Measurements from ENCODE around the gene CNTF.

Gene CNTF

DNA sequence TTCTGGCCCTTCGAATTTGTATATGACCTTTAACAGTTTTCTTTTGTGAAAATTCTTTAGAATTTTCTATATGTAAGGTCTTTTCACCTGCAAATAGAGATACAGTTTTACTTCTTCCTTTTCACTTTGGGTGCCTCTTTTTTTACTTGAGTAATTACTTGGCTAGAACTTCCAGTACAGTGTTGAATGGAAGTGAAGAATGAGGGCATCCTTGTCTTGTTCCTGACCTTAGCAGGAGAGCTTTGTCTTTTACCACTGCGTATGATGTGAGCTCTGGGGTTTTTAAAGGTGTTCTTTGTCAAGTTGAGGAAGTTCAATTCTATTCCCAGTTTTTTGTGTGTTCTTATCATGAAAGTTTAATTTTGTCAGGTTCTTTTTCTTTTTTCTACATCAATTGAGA lies 22.0 kb upstream of the CNTF start:
- DNase-seq (ENCODE audit: low spot score) = no peak
- POLR2A ChIA-PET (ENCODE audit: low non-redundant PET) = no interaction called here
- CTCF ChIA-PET = interaction anchor here (0.6 kb wide), 1 partner anchor 10 kb away, joined by 4 read pairs; no protein-coding TSS in a partner anchor
- no peak for TF ChIP-seq CTCF (conservative IDR thresholded peaks at IDR 0.05; ENCODE audit: low read depth)
- no peak overlapping the region for H3K27ac ChIP-seq

- no peak for TF ChIP-seq CTCF (conservative IDR thresholded peaks at IDR 0.05; ENCODE audit: low read depth)
- ChIA-PET POLR2A (ENCODE audit: low non-redundant PET) (no interaction called here), CTCF (interaction anchor here (0.6 kb wide), 3 partner anchors 293 to 930 kb away, joined by 3 read pairs; no protein-coding TSS in a partner anchor)
- H3K27ac ChIP-seq = no peak overlapping the region
- DNase-seq (ENCODE audit: low spot score) = no peak
Measured at GRCh38 chr11:58606930-58607714, 15.3 kb upstream of the CNTF start.

DNA sequence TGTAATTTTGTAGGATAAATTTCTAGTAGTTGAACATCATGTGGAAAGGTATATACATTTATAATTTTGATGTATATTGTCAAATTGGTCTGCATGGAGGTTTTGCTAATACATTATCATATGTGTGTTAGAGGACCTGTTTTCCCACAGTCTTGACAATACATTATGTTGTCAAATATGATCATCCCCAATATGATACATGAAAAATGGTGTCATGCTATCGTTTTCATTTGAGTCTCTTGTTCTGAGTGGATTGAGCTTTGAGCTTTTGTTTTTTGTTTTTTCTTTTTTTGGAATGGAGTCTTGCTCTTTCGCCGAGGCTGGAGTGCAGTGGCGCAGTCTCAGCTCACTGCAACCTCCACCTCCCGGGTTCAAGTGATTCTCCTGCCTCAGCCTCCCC lies 14.1 kb upstream of the CNTF start:
- no peak for DNase-seq (ENCODE audit: low spot score)
- ChIA-PET CTCF (no interaction called here), POLR2A (ENCODE audit: low non-redundant PET) (no interaction called here)
- TF ChIP-seq CTCF (conservative IDR thresholded peaks at IDR 0.05; ENCODE audit: low read depth) = no peak
- no peak overlapping the region for H3K27ac ChIP-seq

DNA sequence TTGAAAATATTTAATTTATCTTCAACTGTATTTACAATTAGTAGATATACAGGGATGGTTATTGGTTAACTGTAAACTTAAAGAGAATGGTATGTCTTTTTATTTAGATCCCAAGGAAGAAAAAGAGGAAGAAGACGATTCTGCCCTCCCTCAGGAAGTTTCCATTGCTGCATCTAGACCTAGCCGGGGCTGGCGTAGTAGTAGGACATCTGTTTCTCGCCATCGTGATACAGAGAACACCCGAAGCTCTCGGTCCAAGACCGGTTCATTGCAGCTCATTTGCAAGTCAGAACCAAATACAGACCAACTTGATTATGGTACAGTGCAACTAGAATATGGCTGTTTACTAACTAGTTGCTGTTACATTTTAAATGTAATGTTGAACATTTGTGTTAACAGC lies 12.7 kb upstream of the CNTF start:
- no peak for DNase-seq (ENCODE audit: low spot score)
- TF ChIP-seq CTCF (conservative IDR thresholded peaks at IDR 0.05; ENCODE audit: low read depth) = no peak
- H3K27ac ChIP-seq = no peak overlapping the region
- ChIA-PET POLR2A (ENCODE audit: low non-redundant PET) (no interaction called here), CTCF (no interaction called here)

GRCh38 chr11:58613228-58613627 lies 9.2 kb upstream of the CNTF start:
- ChIA-PET CTCF (interaction anchor here (0.6 kb wide), 1 partner anchor 10 kb away, joined by 3 read pairs; no protein-coding TSS in a partner anchor), POLR2A (ENCODE audit: low non-redundant PET) (no interaction called here)
- H3K27ac ChIP-seq = no peak overlapping the region
- DNase-seq (ENCODE audit: low spot score) = no peak
- no peak for TF ChIP-seq CTCF (conservative IDR thresholded peaks at IDR 0.05; ENCODE audit: low read depth)

GRCh38 chr11:58615559-58615958 lies 6.9 kb upstream of the CNTF start:
- TF ChIP-seq CTCF (conservative IDR thresholded peaks at IDR 0.05; ENCODE audit: low read depth) = no peak
- ChIA-PET POLR2A (ENCODE audit: low non-redundant PET) (no interaction called here), CTCF (no interaction called here)

More at GRCh38 chr11:58615559-58615958, 6.9 kb upstream of the CNTF start:
- H3K27ac ChIP-seq = no peak overlapping the region
- no peak for DNase-seq (ENCODE audit: low spot score)
